Measurements from ENCODE around the gene AGER.

The AGER gene

GRCh38 chr6:32177183-32177787 lies 6.8 kb downstream of the AGER start:
- no peaks in the 10 kb centered on the region for H3K27me3 Mint-ChIP-seq (ENCODE audit: low read depth)
- H3K36me3 Mint-ChIP-seq (ENCODE audit: low read depth), result peaks cover 22% of the 10 kb centered on the region
- H3K4me3 Mint-ChIP-seq, result peak overlapping the region; percentile 87 to 96 (median 89)

GRCh38 chr6:32176476-32177182 lies 7.4 kb downstream of the AGER start:
- no peaks in the 10 kb centered on the region for H3K9me3 Mint-ChIP-seq
- H3K4me1 Mint-ChIP-seq, result peaks cover 47% of the 10 kb centered on the region
- peaks cover 23% of the 10 kb centered on the region for H3K36me3 Mint-ChIP-seq (ENCODE audit: low read depth)
- peak overlapping the region; percentile 87 to 96 (median 89) for H3K4me3 Mint-ChIP-seq
- peak overlapping the region; percentile 98 to 100 (median 99) for H3K27ac Mint-ChIP-seq
- no peak for TF ChIP-seq CTCF (IDR thresholded peaks at IDR 0.05; ENCODE audit: unreplicated experiment in 3 of 3)
- no peaks in the 10 kb centered on the region for H3K27me3 Mint-ChIP-seq (ENCODE audit: low read depth)

More at GRCh38 chr6:32177183-32177787, 6.8 kb downstream of the AGER start:
- no peaks in the 10 kb centered on the region for H3K9me3 Mint-ChIP-seq
- H3K27ac Mint-ChIP-seq, result peak overlapping the region; percentile 98 to 100 (median 99)
- H3K4me1 Mint-ChIP-seq, result peaks cover 47% of the 10 kb centered on the region
- no peak for TF ChIP-seq CTCF (IDR thresholded peaks at IDR 0.05; ENCODE audit: unreplicated experiment in 3 of 3)

- Mint-ChIP-seq H3K27me3 (ENCODE audit: low read depth) (no peaks in the 10 kb centered on the region), H3K9me3 (no peaks in the 10 kb centered on the region), H3K27ac (peak within 1 kb of the TSS; percentile 98 to 100 (median 99)), H3K36me3 (ENCODE audit: low read depth) (peaks cover 23% of the 10 kb centered on the region), H3K4me1 (peaks cover 47% of the 10 kb centered on the region), H3K4me3 (peak within 1 kb of the TSS; percentile 87 to 96 (median 89))
- TF ChIP-seq CTCF (IDR thresholded peaks at IDR 0.05; ENCODE audit: unreplicated experiment in 3 of 3), result no peak
Measured at GRCh38 chr6:32175711-32176475, 8.2 kb downstream of the AGER start, which contains the start of gene AGPAT1. AGPAT1 (minus strand) TSS chr6:32176084; CDS start chr6:32171496, 4,588 bp downstream.

- peaks cover 23% of the 10 kb centered on the region for H3K36me3 Mint-ChIP-seq (ENCODE audit: low read depth)
- TF ChIP-seq CTCF (IDR thresholded peaks at IDR 0.05; ENCODE audit: unreplicated experiment in 3 of 3), result no peak
- peak overlapping the region; percentile 37 to 61 (median 59) for H3K27ac Mint-ChIP-seq
- H3K4me3 Mint-ChIP-seq, result peak overlapping the region; percentile 87 to 96 (median 89)
- no peaks in the 10 kb centered on the region for H3K9me3 Mint-ChIP-seq
- H3K4me1 Mint-ChIP-seq, result peaks cover 42% of the 10 kb centered on the region
- H3K27me3 Mint-ChIP-seq (ENCODE audit: low read depth), result no peaks in the 10 kb centered on the region
Measured at GRCh38 chr6:32175322-32175710, 8.7 kb downstream of the AGER start.

- Mint-ChIP-seq H3K4me1 (peaks cover 37% of the 10 kb centered on the region), H3K27me3 (ENCODE audit: low read depth) (no peaks in the 10 kb centered on the region), H3K9me3 (no peaks in the 10 kb centered on the region), H3K4me3 (peak overlapping the region; percentile 87 to 96 (median 89)), H3K36me3 (ENCODE audit: low read depth) (peaks cover 28% of the 10 kb centered on the region), H3K27ac (peak overlapping the region in 1 of 3 experiments; percentile 15)
- no peak for TF ChIP-seq CTCF (IDR thresholded peaks at IDR 0.05; ENCODE audit: unreplicated experiment in 3 of 3)
Measured at GRCh38 chr6:32174416-32174815, 9.6 kb downstream of the AGER start.
